T-helper 1 cell treated with Interleukin-12 subunit alpha and Interleukin-12 subunit beta and Interleukin-4 antibody, amounts not matched to agents 30 ng/mL and 1 ng/mL, for 36 hours (primary cell): ENCODE results near the gene PLA2G2E. TPM values are rescaled to one million over a fixed set of nuclear protein-coding genes. Genes with fewer than 3 reads are reported as not detected.
"Not testable (repeated sequence)": the region's sequence is repeated elsewhere in the genome, so short reads cannot be mapped to it uniquely, and the experiment has no call there.

Experiments used
- intact Hi-C: fragments of 100-400 bp; cut with micrococcal nuclease; formaldehyde crosslinking; loops from one replicate; pipeline ENCODE4 v1.15.1; 2024
- total RNA-seq: library from RNA; stranded (reverse); gene quantifications from 2 replicates; pipeline ENCODE4 v1.2.3, GENCODE V29; 2022

PLA2G2E gene
- total RNA-seq, 1 donor from 2014 or later: not detected

- intact Hi-C loops: no loop called here
Observed at GRCh38 chr1:19932866-19933265, 9.4 kb upstream of the PLA2G2E start.

- intact Hi-C loops: not testable (repeated sequence)
Observed at GRCh38 chr1:19927130-19927421, 3.7 kb upstream of the PLA2G2E start.

- intact Hi-C loops: no loop called here
Observed at GRCh38 chr1:19926296-19927129, 3.1 kb upstream of the PLA2G2E start.

- intact Hi-C loops: no loop called here
Observed at GRCh38 chr1:19925342-19926070, 2.1 kb upstream of the PLA2G2E start.

GRCh38 chr1:19923953-19924346 lies 533 bp upstream of the PLA2G2E start:
- intact Hi-C loops: no loop called here

DNA sequence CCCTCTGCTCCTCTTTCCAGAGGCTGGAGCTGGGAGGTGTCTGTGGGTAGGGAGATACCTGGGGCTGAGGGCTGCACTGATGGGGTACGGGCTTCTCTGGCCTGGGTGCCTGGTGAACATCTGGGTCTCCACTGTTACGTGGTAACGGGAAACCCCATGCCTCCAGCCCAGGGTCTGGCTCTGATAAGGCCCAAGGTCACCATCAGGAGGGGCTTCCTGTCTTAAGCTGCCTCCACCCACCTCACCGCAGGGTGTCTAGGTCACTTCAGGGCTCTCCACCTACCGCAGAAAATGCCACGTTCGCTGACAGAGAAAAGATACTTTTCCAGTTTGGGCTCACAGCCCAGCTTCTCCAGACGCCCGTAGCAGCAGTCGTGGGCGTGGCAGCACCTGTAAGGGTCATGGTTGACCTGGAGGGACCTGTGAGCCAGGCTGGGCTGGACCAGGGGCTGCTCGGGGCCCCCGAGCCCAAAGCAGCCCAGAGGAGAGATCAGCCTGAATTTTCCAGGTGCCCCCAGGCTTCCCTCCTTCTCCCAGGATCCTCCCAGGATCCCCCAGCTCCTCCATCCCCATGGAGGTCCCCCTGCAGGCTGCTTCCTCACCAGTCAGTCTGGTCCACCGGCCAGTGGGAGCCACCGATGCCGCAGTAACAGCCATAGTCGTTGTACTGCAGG lies 1.3 kb downstream of the PLA2G2E start:
- intact Hi-C loops: no loop called here

DNA sequence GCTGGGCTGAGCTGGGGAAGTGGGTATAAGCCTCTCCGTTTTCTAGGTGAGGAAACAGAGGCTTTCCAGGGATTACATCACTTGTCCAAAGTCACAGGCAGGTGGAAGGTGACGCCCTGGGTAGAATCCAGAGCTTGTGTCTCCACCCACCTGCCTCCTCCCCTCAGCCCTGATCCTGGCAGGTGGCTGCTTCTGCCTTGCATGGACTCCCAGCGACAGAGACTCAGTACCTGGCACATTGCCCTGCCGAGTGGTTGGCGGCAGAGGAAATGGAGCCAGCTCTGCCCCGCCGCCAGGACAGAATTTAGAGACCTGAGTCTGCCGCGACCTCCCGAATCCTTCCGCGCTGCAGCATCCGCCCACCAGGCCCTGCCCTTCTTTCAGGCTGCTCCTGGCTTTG lies 2.1 kb downstream of the PLA2G2E start:
- intact Hi-C loops: no loop called here

DNA sequence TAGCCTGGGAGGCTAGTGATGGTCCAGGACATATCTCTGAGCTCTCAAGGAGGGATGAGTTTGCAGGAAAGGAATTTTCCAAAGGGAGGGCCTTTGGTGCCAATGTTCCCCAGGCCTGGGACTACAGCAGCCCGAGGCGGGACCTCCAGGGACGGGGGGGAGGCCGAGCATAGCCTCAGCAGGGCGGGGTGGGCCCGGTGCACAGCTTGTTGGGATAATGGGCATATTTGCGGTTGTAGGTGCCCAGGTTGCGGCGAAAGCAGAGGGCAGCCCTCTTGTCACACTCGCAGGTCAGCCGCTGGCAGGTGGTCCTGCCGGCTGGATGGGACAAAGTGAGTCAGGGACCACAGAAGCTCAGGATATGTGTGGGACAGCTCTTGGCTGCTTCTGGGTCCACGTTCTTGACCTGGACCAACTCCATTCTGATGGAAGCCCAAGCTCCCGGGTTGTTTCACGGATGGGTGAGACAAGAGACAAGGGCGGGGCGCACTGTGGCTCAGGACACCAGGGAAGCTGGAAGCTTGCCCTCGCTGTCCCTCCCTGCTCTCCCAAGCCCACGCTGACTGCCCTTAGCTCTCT lies 3.2 kb downstream of the PLA2G2E start:
- intact Hi-C loops: no loop called here

- intact Hi-C loops: loop anchor here (1.0 kb wide), 4 partner anchors 183 to 576 kb away; no protein-coding TSS in a partner anchor
Observed at GRCh38 chr1:19918057-19918456, 5.4 kb downstream of the PLA2G2E start.

GRCh38 chr1:19910650-19911049 lies 12.8 kb downstream of the PLA2G2E start:
- intact Hi-C loops: no loop called here

GRCh38 chr1:19909971-19910370 lies 13.4 kb downstream of the PLA2G2E start:
- intact Hi-C loops: no loop called here

DNA sequence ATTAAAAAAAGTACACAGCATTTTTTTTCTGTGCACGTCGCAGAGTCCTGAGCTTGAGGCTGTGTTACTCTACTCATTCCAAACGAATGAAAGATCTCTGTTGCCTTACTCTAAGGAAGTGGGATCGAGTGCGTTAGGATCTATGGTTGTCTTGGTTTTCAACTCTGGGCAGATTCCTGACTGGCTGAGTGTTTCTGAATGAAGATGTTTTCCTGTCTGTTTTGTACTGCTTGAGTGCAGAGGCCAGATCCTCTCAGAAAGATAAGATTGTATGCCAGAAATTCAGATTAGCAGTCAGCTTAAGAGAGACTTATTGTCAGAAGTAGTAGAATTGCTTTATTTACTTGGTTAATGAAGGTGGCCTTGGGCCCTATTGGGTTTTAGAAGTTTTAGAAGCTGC lies 14.0 kb downstream of the PLA2G2E start:
- intact Hi-C loops: no loop called here

DNA sequence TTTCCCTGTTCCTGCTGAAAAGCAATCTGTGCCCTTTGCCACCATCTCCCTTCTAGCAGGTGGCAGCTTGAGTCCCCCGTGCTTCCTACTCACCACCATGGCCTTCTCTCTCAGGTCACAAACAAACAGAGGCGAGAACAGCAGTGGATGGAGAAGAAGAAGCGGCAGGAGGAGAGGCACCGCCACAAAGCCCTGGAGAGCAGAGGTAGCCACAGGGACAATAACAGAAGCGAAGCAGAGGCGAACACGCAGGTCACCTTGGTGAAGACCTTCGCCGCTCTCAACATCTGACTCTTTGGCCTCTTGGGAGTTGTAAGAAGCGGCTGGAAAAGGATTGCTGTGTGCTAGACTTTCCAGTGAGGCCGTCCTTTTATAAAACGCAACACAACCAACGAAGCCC lies 16.0 kb downstream of the PLA2G2E start:
- intact Hi-C loops: no loop called here

GRCh38 chr1:19903621-19904020 lies 19.8 kb downstream of the PLA2G2E start:
- intact Hi-C loops: no loop called here

- intact Hi-C loops: no loop called here
Observed at GRCh38 chr1:19901653-19902052, 21.8 kb downstream of the PLA2G2E start.

GRCh38 chr1:19894218-19894617 lies 29.2 kb downstream of the PLA2G2E start:
- intact Hi-C loops: no loop called here

- intact Hi-C loops: no loop called here
Observed at GRCh38 chr1:19893687-19894086, 29.7 kb downstream of the PLA2G2E start.

- intact Hi-C loops: no loop called here
Observed at GRCh38 chr1:19892628-19893168, 30.7 kb downstream of the PLA2G2E start.

DNA sequence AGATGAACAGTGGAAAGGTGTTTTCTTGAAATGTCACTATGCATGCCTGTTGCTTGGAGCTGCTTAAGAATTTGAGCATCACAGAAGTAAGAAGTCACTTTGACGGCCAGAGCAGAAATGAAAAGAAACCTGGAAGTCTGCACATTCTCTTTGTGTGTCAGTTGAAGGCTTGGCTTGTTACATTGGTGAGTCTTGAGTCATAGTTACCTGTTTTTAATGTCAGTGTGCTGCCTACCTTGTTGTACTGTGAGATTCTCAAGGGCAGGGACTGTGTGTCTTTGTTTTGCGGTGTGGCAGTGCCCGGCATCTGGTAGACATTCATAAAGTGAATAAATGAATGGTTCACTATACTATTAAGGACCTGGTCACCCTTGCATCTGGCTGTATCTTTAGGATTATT lies 31.3 kb downstream of the PLA2G2E start:
- intact Hi-C loops: no loop called here

DNA sequence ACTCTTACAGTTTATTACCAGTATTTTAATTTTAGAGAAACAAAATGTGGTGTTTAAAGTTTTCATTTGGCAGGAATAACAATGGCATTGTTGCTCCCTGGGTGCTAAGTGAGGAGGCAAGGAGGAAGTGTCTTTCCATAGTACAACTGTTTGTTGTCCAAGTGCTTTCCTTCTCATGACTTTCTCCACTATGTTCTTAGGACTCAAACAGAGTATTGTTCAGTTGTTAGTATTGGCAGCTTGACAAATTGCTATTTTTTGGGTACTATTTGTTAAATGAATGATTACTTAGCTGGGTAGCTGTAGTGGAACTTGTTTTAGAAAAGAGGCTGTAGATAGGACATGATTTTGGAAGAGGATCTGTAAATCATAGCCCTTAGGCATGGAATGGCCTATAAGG lies 33.8 kb downstream of the PLA2G2E start:
- intact Hi-C loops: no loop called here

DNA sequence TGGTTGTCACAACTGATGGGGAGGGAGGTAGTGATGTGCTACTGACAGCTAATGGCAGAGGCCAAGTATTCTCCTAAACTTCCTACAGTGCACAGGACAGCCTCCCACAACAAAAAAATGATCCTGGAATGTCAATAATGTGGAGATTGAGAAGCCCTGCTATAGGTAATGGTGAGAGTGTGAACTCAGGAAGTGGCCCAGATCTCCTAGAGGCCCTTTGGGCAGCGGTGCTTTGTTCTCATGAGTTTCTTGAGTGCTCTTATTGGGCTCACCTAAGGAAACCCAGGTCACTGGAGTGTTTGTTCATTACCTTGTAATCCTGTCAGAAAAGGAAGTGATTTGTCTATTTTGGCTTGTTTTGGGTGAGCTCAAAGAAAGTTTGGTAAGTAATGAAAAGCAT lies 35.3 kb downstream of the PLA2G2E start:
- intact Hi-C loops: no loop called here

- intact Hi-C loops: no loop called here
Observed at GRCh38 chr1:19885821-19886220, 37.6 kb downstream of the PLA2G2E start.
